Colonic mucosa (tissue), 4 donors: ENCODE results near the gene DECR2. TPM values are rescaled to one million over a fixed set of nuclear protein-coding genes. Genes with fewer than 3 reads are reported as not detected.
"Not testable (repeated sequence)": the region's sequence is repeated elsewhere in the genome, so short reads cannot be mapped to it uniquely, and the experiment has no call there.

Experiments used
- DNase-seq: peaks from one replicate; pipeline ENCODE4 v3.0.0-alpha.2; 2020
- H3K27ac ChIP-seq: fragments of 200-600 bp; one replicate; pipeline ENCODE4 v1.8.0; 2021
- H3K27me3 ChIP-seq: fragments of 200-600 bp; one replicate; pipeline ENCODE4 v1.8.0; 2021
- H3K36me3 ChIP-seq: fragments of 200-600 bp; one replicate; pipeline ENCODE4 v1.8.0; 2021
- H3K4me1 ChIP-seq: fragments of 200-600 bp; one replicate; pipeline ENCODE4 v1.8.0; 2021; ENCODE audit warnings: mild to moderate bottlenecking
- H3K4me3 ChIP-seq: fragments of 200-600 bp; one replicate; pipeline ENCODE4 v1.8.0; 2021
- H3K9ac ChIP-seq, 2 donors: one replicate each; pipeline ENCODE4 v1.7.0; 2013; ENCODE audit warnings: control low read depth in 2 of 2, low read depth in 2 of 2, low read length in 2 of 2
- H3K9me3 ChIP-seq: fragments of 200-600 bp; one replicate; pipeline ENCODE4 v1.8.0; 2021
- intact Hi-C: fragments of 100-400 bp; cut with DNase I; formaldehyde crosslinking; loops from one replicate; pipeline ENCODE4 v1.14.1; 2022
- total RNA-seq, 2 donors: library from RNA; stranded (reverse); fragmentation: NEBNext Ultra II Directional in 1 of 2; extraction: Animal tissue kit (Norgen Biotek cat#: 25700) in 1 of 2; gene quantifications; one replicate each; pipeline ENCODE4 v1.2.1, GENCODE V29; 2021
- TF ChIP-seq, protein P1 (sequence below): fragments of 200-600 bp; IDR thresholded peaks from one replicate; pipeline ENCODE4 v1.8.0; 2022; ENCODE audit warnings: antibody characterized with exemption, mild to moderate bottlenecking
- donor health status: healthy.
- donor health status: DM: no; HTN: no; CAD: no.
- donor health status: DM: no; HTN: no; CAD: no.

The DECR2 gene
- total RNA-seq, 2 donors from 2014 or later: 31.3 to 50.2 TPM

DNA sequence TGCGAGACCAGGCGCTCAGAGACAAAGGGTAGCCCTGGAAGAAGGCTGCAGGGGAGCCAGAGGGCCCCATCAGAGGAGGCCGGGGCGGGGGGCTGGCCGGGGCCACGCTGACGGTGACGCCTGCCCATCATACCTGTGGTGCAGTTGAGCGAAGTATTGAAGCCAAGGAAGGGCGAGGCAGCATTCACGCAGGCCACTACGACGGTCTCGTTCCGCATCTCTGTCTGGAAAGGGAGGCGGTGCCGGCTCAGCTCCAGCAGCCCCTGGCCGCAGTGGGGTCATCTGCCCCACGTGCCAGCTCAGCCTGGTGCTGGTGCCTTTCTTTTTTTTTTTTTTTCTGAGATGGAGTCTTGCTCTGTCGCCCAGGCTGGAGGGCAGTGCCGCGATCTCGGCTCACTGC, 26.5 kb upstream of the DECR2 start:
- H3K4me1 ChIP-seq: peaks cover 16% of the 10 kb centered on the region
- no peak overlapping the region for H3K9ac ChIP-seq
- H3K36me3 ChIP-seq: peaks cover 8% of the 10 kb centered on the region
- TF ChIP-seq, protein P1, sequence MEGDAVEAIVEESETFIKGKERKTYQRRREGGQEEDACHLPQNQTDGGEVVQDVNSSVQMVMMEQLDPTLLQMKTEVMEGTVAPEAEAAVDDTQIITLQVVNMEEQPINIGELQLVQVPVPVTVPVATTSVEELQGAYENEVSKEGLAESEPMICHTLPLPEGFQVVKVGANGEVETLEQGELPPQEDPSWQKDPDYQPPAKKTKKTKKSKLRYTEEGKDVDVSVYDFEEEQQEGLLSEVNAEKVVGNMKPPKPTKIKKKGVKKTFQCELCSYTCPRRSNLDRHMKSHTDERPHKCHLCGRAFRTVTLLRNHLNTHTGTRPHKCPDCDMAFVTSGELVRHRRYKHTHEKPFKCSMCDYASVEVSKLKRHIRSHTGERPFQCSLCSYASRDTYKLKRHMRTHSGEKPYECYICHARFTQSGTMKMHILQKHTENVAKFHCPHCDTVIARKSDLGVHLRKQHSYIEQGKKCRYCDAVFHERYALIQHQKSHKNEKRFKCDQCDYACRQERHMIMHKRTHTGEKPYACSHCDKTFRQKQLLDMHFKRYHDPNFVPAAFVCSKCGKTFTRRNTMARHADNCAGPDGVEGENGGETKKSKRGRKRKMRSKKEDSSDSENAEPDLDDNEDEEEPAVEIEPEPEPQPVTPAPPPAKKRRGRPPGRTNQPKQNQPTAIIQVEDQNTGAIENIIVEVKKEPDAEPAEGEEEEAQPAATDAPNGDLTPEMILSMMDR: no peak
- DNase-seq: no peak
- H3K27ac ChIP-seq: no peak overlapping the region
- H3K27me3 ChIP-seq: no peaks in the 10 kb centered on the region
- no peak overlapping the region for H3K4me3 ChIP-seq
- no peaks in the 10 kb centered on the region for H3K9me3 ChIP-seq
- intact Hi-C loops: no loop called here

DNA sequence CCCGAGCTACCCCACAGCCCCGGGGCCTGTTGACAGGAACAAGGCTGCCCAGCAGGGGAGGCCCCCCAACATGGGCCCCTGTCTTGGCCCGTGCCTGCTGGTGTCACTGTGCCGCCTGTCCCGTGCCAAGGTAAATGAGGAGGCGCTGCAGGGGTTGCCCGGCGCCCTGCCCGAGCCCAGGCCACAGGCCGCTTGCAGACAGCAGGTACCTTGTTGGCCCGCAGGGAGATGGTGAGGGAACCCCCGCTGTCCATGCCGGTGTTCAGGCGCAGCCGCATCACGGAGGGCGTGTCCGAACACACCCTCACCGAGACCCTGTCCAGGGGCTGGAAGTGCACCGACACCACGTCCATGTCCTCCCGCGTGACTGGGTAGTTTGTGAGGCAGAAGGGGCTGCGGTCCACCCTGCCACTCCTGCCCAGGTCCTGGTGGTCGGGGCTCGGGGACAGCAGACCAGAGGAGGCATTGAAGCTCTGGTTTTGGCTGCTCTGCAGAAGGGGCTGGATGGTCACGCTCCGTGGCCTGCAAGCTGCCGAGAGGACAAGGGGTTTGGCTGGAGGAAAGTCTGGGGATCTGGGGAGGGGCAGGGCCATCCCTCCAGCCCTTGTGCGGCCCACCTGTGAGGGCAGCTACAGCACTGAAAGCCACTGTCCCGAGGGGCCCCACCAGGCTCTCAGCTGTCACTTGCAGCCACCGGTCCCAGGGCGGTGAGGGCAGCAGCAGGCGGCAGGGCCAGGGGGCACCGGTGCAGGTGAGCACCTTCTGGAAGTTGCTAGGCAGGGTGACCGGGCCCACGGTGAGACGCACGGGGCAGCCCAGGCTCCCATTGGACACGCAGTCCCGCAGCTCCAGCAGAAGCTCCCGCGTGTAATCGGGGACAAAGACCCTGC, 25.5 kb upstream of the DECR2 start:
- peaks cover 8% of the 10 kb centered on the region for H3K36me3 ChIP-seq
- DNase-seq: no peak
- no peaks in the 10 kb centered on the region for H3K9me3 ChIP-seq
- peaks cover 15% of the 10 kb centered on the region for H3K4me1 ChIP-seq
- intact Hi-C loops: no loop called here
- TF ChIP-seq, protein P1: no peak
- no peak overlapping the region for H3K27ac ChIP-seq
- H3K9ac ChIP-seq: no peak overlapping the region
- no peak overlapping the region for H3K4me3 ChIP-seq
- no peaks in the 10 kb centered on the region for H3K27me3 ChIP-seq

GRCh38 chr16:376817-377418, 24.8 kb upstream of the DECR2 start:
- no peak overlapping the region for H3K27ac ChIP-seq
- peaks cover 15% of the 10 kb centered on the region for H3K4me1 ChIP-seq
- intact Hi-C loops: no loop called here
- DNase-seq: no peak
- H3K4me3 ChIP-seq: no peak overlapping the region
- no peaks in the 10 kb centered on the region for H3K27me3 ChIP-seq
- TF ChIP-seq, protein P1: no peak
- peaks cover 8% of the 10 kb centered on the region for H3K36me3 ChIP-seq
- H3K9ac ChIP-seq: no peak overlapping the region
- H3K9me3 ChIP-seq: no peaks in the 10 kb centered on the region

- peaks cover 15% of the 10 kb centered on the region for H3K4me1 ChIP-seq
- no peak overlapping the region for H3K9ac ChIP-seq
- no peak for DNase-seq
- intact Hi-C loops: no loop called here
- TF ChIP-seq, protein P1: no peak
- H3K36me3 ChIP-seq: peaks cover 8% of the 10 kb centered on the region
- H3K27ac ChIP-seq: no peak overlapping the region
- no peaks in the 10 kb centered on the region for H3K9me3 ChIP-seq
- H3K4me3 ChIP-seq: no peak overlapping the region
- H3K27me3 ChIP-seq: no peaks in the 10 kb centered on the region
Observed at GRCh38 chr16:377419-377951, 24.2 kb upstream of the DECR2 start.

GRCh38 chr16:378113-378820, 23.4 kb upstream of the DECR2 start:
- H3K9me3 ChIP-seq, intact Hi-C loops, H3K4me3 ChIP-seq, H3K27ac ChIP-seq, H3K27me3 ChIP-seq, DNase-seq, H3K36me3 ChIP-seq: not testable (repeated sequence)
- Histone ChIP-seq H3K9ac (peak overlapping the region in 1 of 2 donors; percentile 46), H3K4me1 (peaks cover 15% of the 10 kb centered on the region)
